GM18867 (cell line): ENCODE results near the gene AMHR2.

ENCODE experiments used
- ATAC-seq: cut with Tn5 transposase; IDR thresholded peaks from one replicate; pipeline ENCODE4 v1.9.1; 2021; ENCODE audit warnings: mild to moderate bottlenecking, moderate library complexity; ENCODE audit not compliant: unreplicated experiment

Gene AMHR2

DNA sequence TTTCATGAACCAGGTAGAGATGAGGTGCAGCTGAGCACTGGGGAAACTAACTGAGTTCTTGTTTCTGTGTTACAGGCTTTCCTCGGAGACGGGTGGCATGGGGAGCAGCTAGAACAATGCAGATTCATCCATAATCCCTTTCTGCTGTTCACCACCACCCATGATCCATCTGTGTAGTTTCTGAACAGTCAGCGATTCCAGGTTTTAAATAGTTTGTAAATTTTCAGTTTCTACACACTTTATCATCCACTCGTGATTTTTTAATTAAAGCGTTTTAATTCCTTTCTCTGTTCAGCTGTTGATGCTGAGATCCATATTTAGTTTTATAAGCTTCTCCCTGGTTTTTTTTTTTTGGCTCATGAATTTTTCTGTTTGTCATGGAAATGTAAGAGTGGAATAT, 55.7 kb downstream of the AMHR2 start:
- no peak for ATAC-seq

DNA sequence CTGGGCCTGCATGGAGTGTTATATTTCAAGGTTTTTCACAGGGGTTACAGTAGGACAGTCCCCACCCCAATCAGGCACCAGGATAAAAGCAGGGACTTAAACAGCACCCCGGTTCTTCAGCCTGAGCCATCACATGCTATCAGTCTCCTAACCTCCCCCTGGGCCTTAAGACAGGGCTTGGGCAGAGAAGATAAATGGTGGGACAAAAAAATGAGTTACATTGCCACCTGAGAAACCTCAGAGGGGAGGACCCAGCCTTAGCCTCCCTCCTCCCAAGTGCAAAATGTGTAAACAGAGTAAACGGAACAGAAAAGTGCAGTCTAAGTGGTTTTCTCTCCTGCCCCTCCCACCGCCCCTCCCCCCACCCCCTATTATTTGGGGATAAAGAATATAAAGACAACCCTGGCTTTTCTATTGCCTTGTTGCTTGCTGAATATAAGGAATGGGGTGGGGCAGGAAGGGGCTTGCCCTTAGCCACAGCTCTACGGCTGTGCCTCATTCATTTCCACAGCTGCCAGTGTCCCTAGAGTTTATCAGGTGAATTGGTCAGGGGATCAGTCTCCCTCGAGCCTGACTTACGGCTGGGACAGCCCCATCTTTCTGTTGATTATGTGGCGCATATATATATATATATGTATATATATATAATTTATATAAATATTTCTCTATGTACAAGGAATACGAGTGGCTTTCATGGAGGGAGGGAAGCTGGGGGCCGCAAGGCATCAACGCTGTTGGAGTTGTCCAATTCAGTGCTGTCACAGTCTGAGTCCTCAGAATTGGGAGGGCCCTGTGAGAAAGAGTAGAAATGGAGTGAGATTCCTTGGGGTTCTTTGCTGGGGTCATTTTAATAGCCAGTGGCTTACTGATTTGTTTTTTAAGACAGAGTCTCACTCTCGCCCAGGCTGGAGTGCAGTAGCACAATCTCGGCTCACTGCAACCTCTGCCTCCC, 57.1 kb downstream of the AMHR2 start:
- ATAC-seq: no peak
